GM12892 (cell line): ENCODE data around the gene CRYL1.

ENCODE experiments used
- POLR2A ChIP-seq: IDR thresholded peaks from 2 replicates; pipeline ENCODE4 v1.6.1; 2011; ENCODE audit warnings: low read depth, low read length, control low read depth
- POLR2AphosphoS5 ChIP-seq: IDR thresholded peaks from 2 replicates; pipeline ENCODE4 v1.6.1; 2011; ENCODE audit warnings: low read depth, low read length, control low read depth
- TAF1 ChIP-seq: IDR thresholded peaks from 2 replicates; pipeline ENCODE4 v1.6.1; 2011; ENCODE audit warnings: low read depth, mild to moderate bottlenecking, control low read depth, low read length, borderline replicate concordance

- TF ChIP-seq POLR2AphosphoS5 = no peak
- TF ChIP-seq POLR2A = no peak
- no peak for TF ChIP-seq TAF1
Measured at GRCh38 chr13:20547479-20547908, 21.8 kb upstream of the CRYL1 start.
